ENCODE measurements around the gene PFDN6. TPM values are rescaled to one million over a fixed set of nuclear protein-coding genes. Genes with fewer than 3 reads are reported as not detected.
A peak's percentile ranks its signal among the peaks of the same experiment; 100 is the strongest.

Gene PFDN6
- total and polyA plus RNA-seq, 9 of the 15 experiments (the other 6 are each of a cell fraction or from before 2014, with no cell fraction given), result 6.8 to 475 (median 216) TPM

DNA sequence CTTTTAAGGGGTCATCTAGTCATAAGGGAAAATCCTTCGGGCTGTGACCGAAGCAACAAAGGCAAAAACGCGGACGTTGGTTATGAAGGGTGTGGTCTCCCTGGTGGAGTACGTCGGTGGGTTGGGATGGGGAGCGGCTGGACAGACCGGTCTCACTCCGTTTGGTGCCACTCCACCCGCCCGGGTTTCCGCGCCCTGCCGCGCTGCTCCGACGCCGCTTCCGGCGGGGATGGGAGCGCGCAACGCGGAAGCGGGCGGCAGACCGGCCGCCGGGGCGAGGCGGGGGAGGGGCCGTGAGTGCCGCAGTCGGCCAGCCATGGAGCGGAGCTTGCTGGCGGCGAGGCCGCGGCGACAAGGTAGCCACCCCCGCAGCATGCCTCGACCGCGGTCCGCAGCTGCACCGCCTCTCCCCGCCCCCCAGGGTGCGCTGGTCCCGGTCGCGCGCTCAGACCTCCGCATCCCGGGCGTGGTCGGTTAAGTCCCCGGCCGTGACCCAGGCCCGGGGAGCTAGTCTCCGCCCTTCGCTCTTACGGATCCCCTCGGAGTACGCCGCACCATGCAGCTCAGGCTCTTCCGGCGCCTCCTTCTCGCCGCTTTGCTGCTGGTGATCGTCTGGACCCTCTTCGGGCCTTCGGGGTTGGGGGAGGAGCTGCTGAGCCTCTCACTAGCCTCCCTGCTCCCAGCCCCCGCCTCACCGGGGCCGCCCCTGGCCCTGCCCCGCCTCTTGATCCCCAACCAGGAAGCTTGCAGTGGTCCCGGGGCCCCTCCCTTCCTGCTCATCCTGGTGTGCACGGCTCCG is 12.3 kb upstream of the PFDN6 start, which contains the start of gene B3GALT4:
B3GALT4 (plus strand) TSS at position 260 of the 799 bp plus-strand sequence; CDS start at position 557, 297 bp downstream.
- H3K9me1 ChIP-seq (ENCODE audit: control insufficient read depth, insufficient read depth, low read length), result no peaks in the 10 kb centered on the region
- CTCF ChIA-PET (ENCODE audit: low intra/inter-chr PET ratio), result interaction anchor here (0.6 to 6.6 kb wide), 5 partner anchors 68 to 154 kb away, joined by 3 to 64 read pairs (median 3); no protein-coding TSS in a partner anchor
- in situ Hi-C loops (cut with MboI), result loop anchor here (10.0 kb wide), 1 partner anchor 128 kb away; no protein-coding TSS in a partner anchor
- H3K4me2 ChIP-seq (ENCODE audit: insufficient read depth, low read length), result peak within 1 kb of the TSS; percentile 99
- peaks cover 45% of the 10 kb centered on the region for H3K79me2 ChIP-seq (ENCODE audit: control insufficient read depth, insufficient read depth, low read length)
- H3K9ac ChIP-seq (ENCODE audit: insufficient read depth in 1 of 2, low read depth in 2 of 2, low read length in 2 of 2), result peak within 1 kb of the TSS; percentile 90 to 100
- peak within 1 kb of the TSS; percentile 93 for H3K4me3 ChIP-seq
- peak within 1 kb of the TSS; percentile 82 for H2AFZ ChIP-seq (ENCODE audit: low read depth, low read length)
- no TSS peak for BruUV-seq (replicated peaks)
- peaks cover 42% of the 10 kb centered on the region for H4K20me1 ChIP-seq (replicated peaks; ENCODE audit: control insufficient read depth, insufficient read depth, low read length)
- FAIRE-seq (peak; percentile 59), DNase-seq (ENCODE audit: extremely low read depth in 1 of 4, low spot score in 3 of 4) (peak; percentile 90 to 95 (median 92)), ATAC-seq (peak; percentile 83)
- WGBS (ENCODE audit: insufficient coverage, low coverage, missing lambda C conversion rate), result 2% methylated on average over 68 of the region's 80 CpGs
- no peaks in the 10 kb centered on the region for H3K27me3 ChIP-seq (ENCODE audit: control insufficient read depth in 2 of 2, insufficient read depth in 2 of 2, low read length in 2 of 2)
- peaks cover 39 to 40% of the 10 kb centered on the region in 2 experiments for H3K4me1 ChIP-seq (replicated peaks in 1 of 2; ENCODE audit: control insufficient read depth in 2 of 2, insufficient read depth in 2 of 2, low read length in 2 of 2)
- peak within 1 kb of the TSS; percentile 98 for H3K27ac ChIP-seq (ENCODE audit: extremely low read depth, low read depth, low read length)
- H3K9me3 ChIP-seq (replicated peaks; ENCODE audit: control insufficient read depth, insufficient read depth, low read depth, low read length), result no peaks in the 10 kb centered on the region
- POLR2A ChIA-PET, result interaction anchor here (0.5 to 8.1 kb wide), 32 partner anchors 8 to 599 kb away, joined by 3 to 90 read pairs (median 4); partner anchors contain the start of genes KIFC1, PFDN6, RGL2 and RING1
- intact Hi-C loops (cut with micrococcal nuclease), result loop anchor here (2.0 to 10.0 kb wide), 3 partner anchors 134 to 298 kb away; partner anchors contain the start of genes CUTA and PHF1
- peaks cover 91% of the 10 kb centered on the region for H3K36me3 ChIP-seq (ENCODE audit: control insufficient read depth, insufficient read depth, low read length)
- TF ChIP-seq, protein P1, sequence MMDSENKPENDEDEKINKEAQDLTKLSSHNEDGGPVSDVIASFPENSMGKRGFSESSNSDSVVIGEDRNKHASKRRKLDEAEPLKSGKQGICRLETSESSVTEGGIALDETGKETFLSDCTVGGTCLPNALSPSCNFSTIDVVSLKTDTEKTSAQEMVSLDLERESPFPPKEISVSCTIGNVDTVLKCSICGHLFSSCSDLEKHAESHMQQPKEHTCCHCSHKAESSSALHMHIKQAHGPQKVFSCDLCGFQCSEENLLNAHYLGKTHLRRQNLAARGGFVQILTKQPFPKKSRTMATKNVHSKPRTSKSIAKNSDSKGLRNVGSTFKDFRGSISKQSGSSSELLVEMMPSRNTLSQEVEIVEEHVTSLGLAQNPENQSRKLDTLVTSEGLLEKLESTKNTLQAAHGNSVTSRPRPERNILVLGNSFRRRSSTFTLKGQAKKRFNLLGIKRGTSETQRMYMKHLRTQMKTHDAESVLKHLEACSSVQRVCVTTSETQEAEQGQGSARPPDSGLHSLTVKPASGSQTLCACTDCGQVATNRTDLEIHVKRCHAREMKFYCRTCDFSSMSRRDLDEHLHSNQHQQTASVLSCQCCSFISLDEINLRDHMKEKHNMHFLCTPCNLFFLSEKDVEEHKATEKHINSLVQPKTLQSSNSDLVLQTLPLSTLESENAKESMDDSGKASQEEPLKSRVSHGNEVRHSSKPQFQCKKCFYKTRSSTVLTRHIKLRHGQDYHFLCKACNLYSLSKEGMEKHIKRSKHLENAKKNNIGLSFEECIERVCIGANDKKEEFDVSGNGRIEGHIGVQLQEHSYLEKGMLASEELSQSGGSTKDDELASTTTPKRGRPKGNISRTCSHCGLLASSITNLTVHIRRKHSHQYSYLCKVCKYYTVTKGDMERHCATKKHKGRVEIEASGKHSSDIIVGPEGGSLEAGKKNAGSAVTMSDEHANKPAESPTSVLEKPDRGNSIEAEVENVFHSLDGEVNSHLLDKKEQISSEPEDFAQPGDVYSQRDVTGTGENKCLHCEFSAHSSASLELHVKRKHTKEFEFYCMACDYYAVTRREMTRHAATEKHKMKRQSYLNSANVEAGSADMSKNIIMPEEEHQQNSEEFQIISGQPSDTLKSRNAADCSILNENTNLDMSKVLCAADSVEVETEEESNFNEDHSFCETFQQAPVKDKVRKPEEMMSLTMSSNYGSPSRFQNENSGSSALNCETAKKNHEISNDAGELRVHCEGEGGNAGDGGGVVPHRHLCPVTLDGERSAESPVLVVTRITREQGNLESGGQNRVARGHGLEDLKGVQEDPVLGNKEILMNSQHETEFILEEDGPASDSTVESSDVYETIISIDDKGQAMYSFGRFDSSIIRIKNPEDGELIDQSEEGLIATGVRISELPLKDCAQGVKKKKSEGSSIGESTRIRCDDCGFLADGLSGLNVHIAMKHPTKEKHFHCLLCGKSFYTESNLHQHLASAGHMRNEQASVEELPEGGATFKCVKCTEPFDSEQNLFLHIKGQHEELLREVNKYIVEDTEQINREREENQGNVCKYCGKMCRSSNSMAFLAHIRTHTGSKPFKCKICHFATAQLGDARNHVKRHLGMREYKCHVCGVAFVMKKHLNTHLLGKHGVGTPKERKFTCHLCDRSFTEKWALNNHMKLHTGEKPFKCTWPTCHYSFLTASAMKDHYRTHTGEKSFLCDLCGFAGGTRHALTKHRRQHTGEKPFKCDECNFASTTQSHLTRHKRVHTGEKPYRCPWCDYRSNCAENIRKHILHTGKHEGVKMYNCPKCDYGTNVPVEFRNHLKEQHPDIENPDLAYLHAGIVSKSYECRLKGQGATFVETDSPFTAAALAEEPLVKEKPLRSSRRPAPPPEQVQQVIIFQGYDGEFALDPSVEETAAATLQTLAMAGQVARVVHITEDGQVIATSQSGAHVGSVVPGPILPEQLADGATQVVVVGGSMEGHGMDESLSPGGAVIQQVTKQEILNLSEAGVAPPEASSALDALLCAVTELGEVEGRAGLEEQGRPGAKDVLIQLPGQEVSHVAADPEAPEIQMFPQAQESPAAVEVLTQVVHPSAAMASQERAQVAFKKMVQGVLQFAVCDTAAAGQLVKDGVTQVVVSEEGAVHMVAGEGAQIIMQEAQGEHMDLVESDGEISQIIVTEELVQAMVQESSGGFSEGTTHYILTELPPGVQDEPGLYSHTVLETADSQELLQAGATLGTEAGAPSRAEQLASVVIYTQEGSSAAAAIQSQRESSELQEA (IDR thresholded peaks at IDR 0.05; ENCODE audit: low read depth), result peak; percentile 64; the same call in 1 of the 2 replicates
- TF ChIP-seq ZNF644 (tag; IDR thresholded peaks at IDR 0.05; ENCODE audit: low read depth), result no peak
- TF ChIP-seq, protein P2, sequence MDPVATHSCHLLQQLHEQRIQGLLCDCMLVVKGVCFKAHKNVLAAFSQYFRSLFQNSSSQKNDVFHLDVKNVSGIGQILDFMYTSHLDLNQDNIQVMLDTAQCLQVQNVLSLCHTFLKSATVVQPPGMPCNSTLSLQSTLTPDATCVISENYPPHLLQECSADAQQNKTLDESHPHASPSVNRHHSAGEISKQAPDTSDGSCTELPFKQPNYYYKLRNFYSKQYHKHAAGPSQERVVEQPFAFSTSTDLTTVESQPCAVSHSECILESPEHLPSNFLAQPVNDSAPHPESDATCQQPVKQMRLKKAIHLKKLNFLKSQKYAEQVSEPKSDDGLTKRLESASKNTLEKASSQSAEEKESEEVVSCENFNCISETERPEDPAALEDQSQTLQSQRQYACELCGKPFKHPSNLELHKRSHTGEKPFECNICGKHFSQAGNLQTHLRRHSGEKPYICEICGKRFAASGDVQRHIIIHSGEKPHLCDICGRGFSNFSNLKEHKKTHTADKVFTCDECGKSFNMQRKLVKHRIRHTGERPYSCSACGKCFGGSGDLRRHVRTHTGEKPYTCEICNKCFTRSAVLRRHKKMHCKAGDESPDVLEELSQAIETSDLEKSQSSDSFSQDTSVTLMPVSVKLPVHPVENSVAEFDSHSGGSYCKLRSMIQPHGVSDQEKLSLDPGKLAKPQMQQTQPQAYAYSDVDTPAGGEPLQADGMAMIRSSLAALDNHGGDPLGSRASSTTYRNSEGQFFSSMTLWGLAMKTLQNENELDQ (CRISPR knock-in tag; IDR thresholded peaks at IDR 0.05; ENCODE audit: borderline replicate concordance), result no peak
- TF ChIP-seq ZBTB8A (IDR thresholded peaks at IDR 0.05; ENCODE audit: partially characterized antibody), result no peak
- no peak for TF ChIP-seq CEBPG (CRISPR knock-in tag; IDR thresholded peaks at IDR 0.05)
- no peak for TF ChIP-seq CEBPG (tag; conservative IDR thresholded peaks at IDR 0.05 in 1 of 2, IDR thresholded peaks at IDR 0.05 in 1 of 2)
- TF ChIP-seq ZNF354B (CRISPR knock-in tag; IDR thresholded peaks at IDR 0.05), result no peak
- no peak for TF ChIP-seq ZNF124 (CRISPR knock-in tag; IDR thresholded peaks at IDR 0.05)

Data from K562 (cell line).